Esophagus muscularis mucosa (tissue), 4 donors: ENCODE results near the gene CAMSAP2. TPM values are rescaled to one million over a fixed set of nuclear protein-coding genes. Genes with fewer than 3 reads are reported as not detected.

ENCODE experiments used
- DNase-seq: peaks from one replicate; pipeline ENCODE4 v3.0.0-alpha.2; 2017; ENCODE audit errors: extremely low spot score
- H3K27ac ChIP-seq, 4 donors: fragments of 200-600 bp; sonication (generic); replicated peaks in 1 of 4; 1 replicate in 3 of 4; 2 replicates in 1 of 4; pipeline ENCODE4 v1.5.1; 2016 to 2019; ENCODE audit warnings: mild to moderate bottlenecking in 1 of 4
- H3K27me3 ChIP-seq, 4 donors: fragments of 200-600 bp; sonication (generic); one replicate each; pipeline versions ENCODE4 v1.5.1 to v1.6.0; 2016 to 2019
- H3K36me3 ChIP-seq, 4 donors: fragments of 200-600 bp; sonication (generic); one replicate each; pipeline ENCODE4 v1.5.1; 2016 to 2019
- H3K4me1 ChIP-seq, 4 donors: fragments of 200-600 bp; sonication (generic); one replicate each; pipeline ENCODE4 v1.5.1; 2016 to 2019
- H3K4me3 ChIP-seq, 4 donors: fragments of 200-600 bp; sonication (generic); 1 replicate in 2 of 4; 2 replicates in 2 of 4; pipeline ENCODE4 v1.5.1; 2016 to 2019; ENCODE audit warnings: mild to moderate bottlenecking in 4 of 4, moderate library complexity in 1 of 4
- H3K9me3 ChIP-seq, 4 donors: fragments of 200-600 bp; sonication (generic); 1 replicate in 3 of 4; 2 replicates in 1 of 4; pipeline ENCODE4 v1.5.1; 2016 to 2019
- CTCF ChIP-seq, 3 experiments: fragments of 200-600 bp in 2 of 3; fragments of 450-650 bp in 1 of 3; sonication (generic) in 2 of 3; IDR thresholded peaks; one replicate each; pipeline ENCODE4 v1.5.1; 2017 to 2019; ENCODE audit warnings: antibody characterized with exemption in 3 of 3, mild to moderate bottlenecking in 2 of 3, moderate library complexity in 1 of 3
- EP300 ChIP-seq: sonication (generic); formaldehyde crosslinking; IDR thresholded peaks from one replicate; pipeline ENCODE4 v1.6.1; 2017; ENCODE audit warnings: antibody characterized with exemption
- POLR2A ChIP-seq: fragments of 450-650 bp; IDR thresholded peaks from one replicate; pipeline ENCODE4 v1.6.1; 2017; ENCODE audit warnings: antibody characterized with exemption, moderate library complexity, mild to moderate bottlenecking, low read depth
- POLR2AphosphoS5 ChIP-seq, 2 donors: sonication (generic); formaldehyde crosslinking; IDR thresholded peaks; one replicate each; pipeline ENCODE4 v1.6.1; 2017; ENCODE audit warnings: antibody characterized with exemption in 2 of 2
- WGBS: methylation state at CpG from one replicate; pipeline ENCODE4 v1.1.5; 2018; 5-methylcytosine and 5-hydroxymethylcytosine counted together
- intact Hi-C: fragments of 100-400 bp; cut with DNase I; formaldehyde crosslinking; loops from one replicate; pipeline ENCODE4 v1.15.1; 2023
- total RNA-seq, 4 donors: library from RNA; depleted of rRNA; stranded (reverse); fragments of >200 nt; gene quantifications; one replicate each; pipeline versions ENCODE4 v1.1.0 to v1.2.1, GENCODE V29; 2016

CAMSAP2 gene
- total RNA-seq, 4 donors from 2014 or later, result 34.6 to 44.0 (median 38.4) TPM

- WGBS, result 96% methylated on average over 15 of the region's 15 CpGs
- Histone ChIP-seq H3K4me3 (no peak overlapping the region), H3K9me3 (no peaks in the 10 kb centered on the region), H3K4me1 (peaks cover 11 to 18% (median 17%) of the 10 kb centered on the region in 4 donors), H3K27ac (no peak overlapping the region), H3K36me3 (no peaks in the 10 kb centered on the region), H3K27me3 (peaks cover 4 to 69% (median 16%) of the 10 kb centered on the region in 4 donors)
- intact Hi-C loops, result no loop called here
- no peak for DNase-seq
- no peak for TF ChIP-seq CTCF (IDR thresholded peaks at IDR 0.05)
- no peak for TF ChIP-seq POLR2A
- TF ChIP-seq POLR2AphosphoS5 (IDR thresholded peaks at IDR 0.05), result no peak
These were observed 151.3 kb downstream of the CAMSAP2 start for GRCh38 chr1:200890027-200890426.

DNA sequence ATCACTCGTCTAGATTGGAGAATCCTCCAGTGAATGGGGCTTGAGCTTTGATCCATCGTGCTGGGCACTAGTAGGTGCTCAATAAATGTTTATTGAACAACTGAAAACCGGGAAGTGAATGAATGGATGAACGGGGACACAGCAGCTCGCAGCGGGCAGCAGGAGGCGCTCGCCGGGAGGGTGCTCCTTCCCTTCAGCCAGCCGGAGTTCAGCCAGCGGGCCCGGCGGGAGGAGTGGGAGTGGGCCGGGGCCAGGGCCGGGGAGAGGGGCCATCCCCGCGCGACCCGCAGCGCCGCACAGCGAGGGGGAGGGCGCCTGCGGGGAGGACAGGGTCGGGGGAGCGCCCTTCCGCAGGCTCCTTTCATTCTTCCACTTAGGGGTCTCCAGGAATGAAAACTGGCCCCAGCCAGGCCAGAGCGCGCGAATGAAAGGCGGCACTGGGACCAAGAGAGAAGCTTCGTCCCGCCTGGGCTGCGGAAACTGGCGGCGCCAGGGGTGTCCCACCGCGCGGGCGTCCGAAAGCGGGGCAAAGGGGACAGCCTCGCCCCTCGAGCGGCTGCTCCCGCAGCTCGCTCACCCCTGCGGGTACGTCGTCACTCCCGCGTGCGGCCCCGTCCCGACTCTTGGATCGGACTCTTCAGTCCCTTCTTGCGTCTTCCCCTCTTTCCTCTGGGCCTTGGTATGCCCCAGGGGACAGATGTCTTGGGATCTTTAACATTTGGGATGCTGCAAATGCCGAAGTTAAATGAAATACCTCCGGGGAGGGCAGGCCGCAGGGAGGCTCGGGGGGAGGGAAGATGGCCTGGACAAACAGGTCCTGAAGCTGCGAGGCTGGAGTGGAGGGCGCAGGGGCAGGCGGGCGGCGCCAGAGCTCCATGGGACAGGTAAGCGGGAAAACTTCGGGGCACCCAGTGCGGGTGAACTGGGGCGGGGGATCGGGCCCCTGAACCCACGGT is 152.4 kb downstream of the CAMSAP2 start:
- intact Hi-C loops, result no loop called here
- H3K27ac ChIP-seq, result no peak overlapping the region
- H3K27me3 ChIP-seq, result peaks cover 4 to 70% (median 16%) of the 10 kb centered on the region in 4 donors
- WGBS, result 4% methylated on average over 47 of the region's 72 CpGs
- peak in 1 of 3 experiments; percentile 11 for TF ChIP-seq CTCF (IDR thresholded peaks at IDR 0.05)
- no peak for TF ChIP-seq EP300
- no peak for TF ChIP-seq POLR2AphosphoS5 (IDR thresholded peaks at IDR 0.05)
- no peak for DNase-seq
- H3K9me3 ChIP-seq, result no peaks in the 10 kb centered on the region
- peaks cover 11 to 18% (median 17%) of the 10 kb centered on the region in 4 donors for H3K4me1 ChIP-seq
- no peaks in the 10 kb centered on the region for H3K36me3 ChIP-seq
- peak overlapping the region; percentile 45 to 58 (median 46) for H3K4me3 ChIP-seq

DNA sequence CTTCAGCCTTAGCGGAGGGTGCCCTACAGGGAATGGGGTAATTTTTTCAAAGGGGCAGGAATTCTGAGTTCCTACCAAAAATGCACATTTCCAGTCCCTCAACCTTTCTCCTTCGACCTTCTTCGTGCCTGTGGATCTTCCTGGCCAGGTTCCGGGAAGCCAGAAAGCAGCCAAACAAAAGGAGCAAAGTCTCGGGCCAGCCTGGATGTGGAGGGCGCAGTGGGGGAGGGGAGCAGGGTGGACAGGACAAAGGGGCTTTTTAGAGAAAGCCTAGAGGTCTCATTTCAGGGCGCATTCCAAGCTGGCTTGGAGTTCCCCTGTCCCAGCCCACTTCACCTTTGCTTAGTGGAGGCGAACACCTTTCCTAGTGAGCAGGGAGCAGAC is 153.1 kb downstream of the CAMSAP2 start:
- intact Hi-C loops, result no loop called here
- no peak for DNase-seq
- Histone ChIP-seq H3K27me3 (peaks cover 4 to 70% (median 16%) of the 10 kb centered on the region in 4 donors), H3K9me3 (no peaks in the 10 kb centered on the region), H3K36me3 (no peaks in the 10 kb centered on the region), H3K4me3 (peak overlapping the region; percentile 45 to 58 (median 46)), H3K4me1 (peaks cover 11 to 18% (median 17%) of the 10 kb centered on the region in 4 donors), H3K27ac (no peak overlapping the region)
- TF ChIP-seq EP300 (no peak), POLR2A (no peak), POLR2AphosphoS5 (IDR thresholded peaks at IDR 0.05) (no peak), CTCF (IDR thresholded peaks at IDR 0.05) (no peak)
- WGBS, result 39% methylated on average over 8 of the region's 8 CpGs

DNA sequence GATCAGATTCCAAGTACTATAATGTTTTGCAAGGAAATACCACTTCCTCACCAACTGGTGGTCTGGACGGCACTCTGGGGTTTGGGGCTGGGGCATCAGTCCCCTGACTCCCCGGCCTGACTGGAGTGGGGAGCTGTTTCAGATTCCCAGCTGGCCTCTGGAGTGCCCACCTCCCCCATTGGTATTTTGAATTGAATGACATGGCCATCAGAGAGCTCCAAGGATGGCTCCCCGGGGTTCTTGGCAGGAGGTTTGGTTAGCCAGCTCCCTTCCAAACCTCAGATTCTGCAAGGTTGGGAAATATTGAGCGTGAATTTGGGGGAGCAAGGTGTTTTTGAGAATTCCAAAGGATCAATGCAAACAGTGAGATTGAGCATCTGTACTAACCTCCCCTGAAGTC is 153.9 kb downstream of the CAMSAP2 start:
- H3K27ac ChIP-seq, result no peak overlapping the region
- no peaks in the 10 kb centered on the region for H3K9me3 ChIP-seq
- H3K27me3 ChIP-seq, result peaks cover 4 to 67% (median 16%) of the 10 kb centered on the region in 4 donors
- 62% methylated on average over 4 of the region's 4 CpGs for WGBS
- H3K4me3 ChIP-seq, result no peak overlapping the region
- peaks cover 11 to 18% (median 17%) of the 10 kb centered on the region in 4 donors for H3K4me1 ChIP-seq
- no peak for TF ChIP-seq POLR2A
- TF ChIP-seq CTCF (IDR thresholded peaks at IDR 0.05), result no peak
- TF ChIP-seq POLR2AphosphoS5 (IDR thresholded peaks at IDR 0.05), result no peak
- TF ChIP-seq EP300, result no peak
- intact Hi-C loops, result no loop called here
- no peaks in the 10 kb centered on the region for H3K36me3 ChIP-seq
- DNase-seq, result no peak
